Left hindlimb (tissue), 1 donor: ENCODE measurements around the gene SNAI3.

Experiments used
- DNase-seq: peaks from one replicate; pipeline ENCODE4 v3.0.0-alpha.2; 2018

Gene SNAI3

GRCh38 chr16:88703486-88704309, 17.4 kb upstream of the SNAI3 start:
- no peak for DNase-seq

DNA sequence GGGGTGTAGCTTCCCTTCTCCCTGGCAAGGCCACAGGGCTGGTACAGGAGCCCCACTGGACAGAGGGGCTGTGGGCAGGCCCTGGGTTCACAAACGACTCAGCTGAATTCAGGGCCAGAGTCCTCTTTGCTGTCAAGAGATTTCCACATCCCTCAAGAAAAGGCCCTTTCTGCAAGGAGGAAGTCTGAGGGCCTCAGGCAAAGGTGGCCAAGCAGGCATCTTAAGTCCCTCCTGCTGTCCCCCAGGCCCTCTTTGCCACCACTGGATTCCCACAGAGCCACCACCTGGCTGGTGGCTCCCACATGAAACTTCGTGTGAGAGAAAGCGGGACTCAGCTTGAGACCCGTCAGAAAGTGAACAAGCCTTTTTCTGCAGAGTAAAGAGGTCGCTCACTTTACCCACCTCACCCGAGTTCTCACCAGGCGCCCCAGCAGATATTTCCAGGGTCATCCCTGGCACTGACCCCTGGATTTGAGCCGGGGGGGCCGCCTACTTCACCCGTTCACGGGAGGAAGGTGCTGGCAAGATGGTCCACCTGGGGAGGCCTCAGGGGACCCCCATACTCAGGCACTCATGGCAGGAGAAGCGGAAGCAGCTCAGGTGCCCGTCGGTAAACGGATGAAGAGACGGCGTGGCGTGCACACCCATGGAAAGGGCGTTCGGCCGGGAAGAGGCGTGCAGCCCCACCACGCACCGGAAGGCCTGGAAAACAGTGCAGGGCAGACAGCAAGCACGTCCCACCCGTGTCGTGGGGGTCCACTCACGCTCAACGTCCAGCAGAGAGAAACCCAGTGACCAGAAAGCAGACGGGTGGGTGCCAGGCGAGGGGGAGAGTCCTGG, 16.3 kb upstream of the SNAI3 start:
- DNase-seq: no peak

GRCh38 chr16:88701581-88702370, 15.5 kb upstream of the SNAI3 start:
- DNase-seq: no peak

- DNase-seq: peak; percentile 78
Observed at GRCh38 chr16:88700636-88701482, 14.6 kb upstream of the SNAI3 start.

GRCh38 chr16:88700322-88700635, 14.0 kb upstream of the SNAI3 start:
- DNase-seq: no peak

GRCh38 chr16:88699180-88699579, 12.9 kb upstream of the SNAI3 start:
- DNase-seq: no peak

GRCh38 chr16:88698646-88699045, 12.3 kb upstream of the SNAI3 start:
- no peak for DNase-seq

DNA sequence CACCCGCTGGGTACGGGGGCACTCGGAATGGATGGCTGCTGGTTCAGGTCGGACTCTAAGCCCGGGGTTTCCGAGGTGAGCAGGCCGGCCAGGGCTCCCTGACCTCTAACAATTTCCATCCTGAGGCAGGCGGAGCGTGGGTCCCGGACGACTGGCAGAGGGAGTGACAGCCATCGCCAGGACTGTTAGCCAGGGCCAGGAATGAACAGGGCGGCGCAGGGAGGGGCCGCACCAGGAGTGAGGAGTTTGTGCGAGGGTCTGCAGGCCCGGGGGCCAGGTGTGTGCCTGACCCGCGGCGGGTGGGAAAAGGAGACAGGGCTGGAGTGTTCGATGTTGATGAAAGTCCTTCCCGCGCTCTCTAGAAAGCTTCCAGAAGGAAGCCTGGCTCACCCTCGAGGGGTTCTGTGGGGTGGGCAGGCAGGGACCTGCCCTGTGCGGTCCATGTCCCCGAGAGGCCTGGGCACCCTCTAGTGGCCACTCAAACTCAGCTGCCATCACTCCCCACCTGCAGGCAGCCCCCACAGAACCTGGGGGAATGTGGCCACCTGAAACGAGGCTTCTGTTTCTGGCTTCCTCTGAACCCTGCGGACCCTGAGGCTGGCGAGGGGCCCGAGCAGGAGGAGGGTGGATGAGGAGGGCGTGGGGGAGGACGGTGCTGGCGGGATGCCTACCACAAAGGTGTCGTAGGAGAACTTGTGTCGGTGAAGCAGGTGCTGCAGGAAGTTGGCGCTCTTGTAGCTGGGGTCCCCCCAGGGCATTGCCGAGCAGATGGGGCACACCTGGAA, 11.7 kb upstream of the SNAI3 start:
- DNase-seq: no peak

DNA sequence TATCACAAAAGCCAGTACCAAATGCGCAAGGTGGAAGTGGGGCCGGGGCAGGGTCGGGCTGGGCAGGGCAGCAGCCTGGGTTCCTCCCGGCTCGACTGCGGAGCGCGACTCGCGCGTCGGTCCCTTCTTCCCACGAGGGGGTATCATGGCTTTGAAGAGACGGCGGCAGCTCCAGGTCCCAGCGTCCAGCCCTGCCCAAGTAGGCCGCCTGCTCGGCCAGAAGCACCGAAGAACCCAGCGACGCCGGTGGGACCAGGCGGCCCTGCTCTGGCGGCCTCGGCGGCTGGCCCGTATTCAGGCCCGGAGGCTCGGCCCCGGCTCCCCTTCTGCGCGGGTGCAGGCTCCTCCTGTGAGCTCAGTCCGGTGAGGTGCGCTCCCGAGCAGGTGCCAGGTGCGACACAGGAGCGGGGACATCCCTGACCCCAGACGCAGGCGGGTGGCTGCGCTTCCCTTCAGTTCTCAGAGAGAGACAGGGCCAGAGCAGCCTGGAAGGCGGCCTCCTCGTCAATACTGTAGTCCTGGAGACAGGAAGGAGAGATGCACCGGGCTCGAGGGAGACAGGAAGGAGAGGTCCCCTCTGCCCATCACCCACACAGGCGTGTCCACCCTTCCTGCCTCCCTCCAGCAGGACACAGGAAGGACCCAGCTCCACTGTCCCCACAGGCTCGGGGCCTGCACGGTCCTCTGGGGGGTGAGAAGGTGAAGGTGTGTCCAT, 11.0 kb upstream of the SNAI3 start:
- DNase-seq: no peak

GRCh38 chr16:88696441-88696840, 10.1 kb upstream of the SNAI3 start:
- DNase-seq: no peak

DNA sequence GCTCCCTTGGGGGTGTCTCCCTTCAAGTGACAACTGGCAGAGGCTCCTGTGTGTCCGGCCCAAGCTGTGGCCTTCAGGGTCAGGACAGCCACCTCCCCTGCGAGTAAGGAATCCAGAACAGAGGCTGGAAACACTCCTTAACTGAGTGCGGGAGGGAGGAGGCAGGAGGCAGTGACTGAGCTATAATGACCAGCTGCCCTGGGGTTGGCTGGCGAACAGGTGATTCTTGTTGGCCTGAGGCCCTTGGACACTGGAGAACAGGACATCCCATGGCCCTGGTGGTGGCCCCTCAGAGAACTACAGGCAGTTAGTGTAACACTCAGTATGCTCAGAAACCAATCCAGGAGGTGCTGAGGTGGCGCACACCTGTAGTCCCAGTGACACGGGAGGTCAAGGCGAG, 9.4 kb upstream of the SNAI3 start:
- no peak for DNase-seq

- DNase-seq: no peak
Observed at GRCh38 chr16:88695218-88695617, 8.9 kb upstream of the SNAI3 start.

DNA sequence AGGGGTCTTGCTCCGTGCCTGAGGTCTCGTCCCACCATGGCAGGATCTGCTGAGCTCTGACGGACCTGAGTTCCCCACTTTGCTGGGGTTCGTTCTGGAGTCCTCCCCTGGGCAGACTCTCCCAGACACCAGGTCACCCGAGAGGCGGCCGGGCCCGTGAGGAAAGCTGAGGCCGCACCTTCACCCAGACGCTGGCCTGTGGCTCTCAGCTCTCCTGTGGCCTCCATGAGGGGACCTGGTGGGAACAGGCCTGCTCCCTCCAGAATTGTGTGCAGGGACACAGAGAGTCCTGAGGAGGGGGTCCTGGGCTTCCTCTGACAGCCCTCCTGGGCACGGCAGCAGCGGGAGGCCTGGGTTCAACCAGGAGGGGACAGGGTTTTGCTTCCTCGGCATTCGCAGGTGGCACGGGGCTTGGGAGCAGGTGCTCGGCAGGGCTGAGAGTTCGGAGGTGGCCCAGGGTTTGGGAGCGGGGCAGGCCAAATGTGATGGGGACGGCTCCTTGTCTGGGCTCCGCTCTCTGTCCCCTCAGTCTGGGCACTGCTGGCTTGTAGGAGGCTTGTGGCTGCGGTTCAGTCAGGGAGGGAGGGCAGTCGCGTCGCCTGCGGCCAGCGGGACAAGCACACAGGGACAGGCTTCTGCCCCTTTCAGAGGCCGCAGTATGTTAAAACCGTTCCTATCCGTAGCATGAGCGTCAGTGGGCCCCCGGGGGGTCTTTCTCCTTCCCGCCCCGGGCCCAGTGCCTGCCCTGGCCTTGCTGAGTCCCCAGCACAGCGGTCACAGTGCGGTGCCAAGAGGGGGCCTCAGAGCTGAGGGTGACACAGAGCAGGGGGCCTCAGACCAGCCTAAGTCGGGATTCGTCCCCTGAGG, 8.1 kb upstream of the SNAI3 start:
- no peak for DNase-seq

DNA sequence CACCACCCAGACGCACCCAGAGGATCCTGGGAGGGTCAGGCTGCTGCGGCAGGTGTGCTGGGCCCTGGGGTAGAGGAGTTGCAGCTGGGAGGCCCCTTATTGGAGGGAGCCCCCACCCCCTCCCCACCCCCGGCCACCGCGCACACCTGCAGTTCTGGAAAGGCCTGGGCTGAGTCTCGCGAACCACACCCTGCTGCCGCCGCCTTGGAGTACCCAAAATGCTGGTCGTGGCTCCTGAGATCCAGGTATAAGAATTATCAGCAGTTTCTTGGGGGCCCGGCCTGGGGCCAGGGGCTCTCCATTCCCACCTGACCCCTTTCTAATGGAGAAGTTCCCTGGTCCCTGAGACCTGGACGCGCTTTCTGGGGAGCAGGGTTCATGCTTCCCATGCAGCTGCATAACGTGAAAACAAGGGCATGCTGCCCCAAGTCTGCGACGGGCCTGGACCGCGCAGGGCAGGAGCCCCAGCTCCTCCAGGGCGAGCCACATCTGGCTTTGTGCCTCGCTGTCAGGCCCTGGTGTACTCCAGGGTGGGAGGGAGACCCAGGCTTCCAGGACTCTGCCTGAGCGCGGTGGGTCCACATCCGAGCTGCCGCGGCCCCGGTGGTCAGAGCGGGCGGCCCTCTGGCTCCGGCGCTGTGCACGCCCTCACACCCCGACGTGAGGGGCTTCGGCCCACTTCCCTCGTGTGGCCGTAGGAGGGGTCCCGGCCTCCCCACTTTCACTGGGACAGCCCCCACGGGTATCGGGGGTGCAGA, 7.3 kb upstream of the SNAI3 start:
- DNase-seq: no peak

- no peak for DNase-seq
Observed at GRCh38 chr16:88692861-88693260, 6.6 kb upstream of the SNAI3 start.

- DNase-seq: no peak
Observed at GRCh38 chr16:88691924-88692560, 5.7 kb upstream of the SNAI3 start.

- DNase-seq: no peak
Observed at GRCh38 chr16:88691129-88691813, 5.0 kb upstream of the SNAI3 start.
